Common myeloid progenitor, CD34-positive (primary cell): ENCODE data around the gene CDH23.
A peak's percentile ranks its signal among the peaks of the same experiment; 100 is the strongest.
"Not testable (repeated sequence)": the region's sequence is repeated elsewhere in the genome, so short reads cannot be mapped to it uniquely, and the experiment has no call there.

Experiments used
- CTCF ChIA-PET: fragments of 350-600 bp; sonication (Branson Sonifier 250); formaldehyde crosslinking; loops from one replicate; lab custom pipeline; 2021; ENCODE audit warnings: antibody characterized with exemption; lab: Charles Lee
- POLR2A ChIA-PET: fragments of 350-600 bp; sonication (Branson Sonifier 250); formaldehyde crosslinking; loops from one replicate; lab custom pipeline; 2021; ENCODE audit warnings: antibody characterized with exemption; lab: Charles Lee
- DNase-seq, 3 donors: peaks; one replicate each; pipeline versions ENCODE4 v3.0.0 to v3.0.0-alpha.2; 2013
- H3K27ac ChIP-seq, 2 experiments: 1 replicate in 1 of 2; 2 replicates in 1 of 2; pipeline ENCODE4 v1.7.0; 2013; ENCODE audit warnings: inconsistent platforms in 2 of 2, low read length in 2 of 2, mild to moderate bottlenecking in 2 of 2, low read depth in 1 of 2, moderate library complexity in 1 of 2; ENCODE audit not compliant: severe bottlenecking in 2 of 2, insufficient read depth in 1 of 2, poor library complexity in 1 of 2
- H3K27me3 ChIP-seq, 5 experiments: replicated peaks in 2 of 5; 1 replicate in 3 of 5; 2 replicates in 2 of 5; pipeline versions ENCODE4 v1.6.1 to v1.7.0; 2013; ENCODE audit warnings: low read length in 4 of 5, mild to moderate bottlenecking in 2 of 5, moderate library complexity in 2 of 5, inconsistent platforms in 1 of 5; ENCODE audit not compliant: insufficient read depth in 5 of 5, control insufficient read depth in 4 of 5
- H3K36me3 ChIP-seq, 4 experiments: 1 replicate in 2 of 4; 2 replicates in 2 of 4; pipeline versions ENCODE4 v1.6.1 to v1.7.0; 2013; ENCODE audit warnings: low read length in 3 of 4, control low read depth in 1 of 4, mild to moderate bottlenecking in 1 of 4; ENCODE audit not compliant: control insufficient read depth in 4 of 4, insufficient read depth in 4 of 4
- H3K4me1 ChIP-seq, 4 experiments: 1 replicate in 3 of 4; 2 replicates in 1 of 4; pipeline versions ENCODE4 v1.6.1 to v1.7.1; 2013; ENCODE audit warnings: low read length in 3 of 4, mild to moderate bottlenecking in 3 of 4, control low read depth in 1 of 4, inconsistent platforms in 1 of 4, moderate library complexity in 1 of 4; ENCODE audit not compliant: control insufficient read depth in 4 of 4, insufficient read depth in 4 of 4; ENCODE audit errors: control extremely low read depth in 1 of 4
- H3K4me3 ChIP-seq, 7 experiments: 1 replicate in 4 of 7; 2 replicates in 3 of 7; pipeline versions ENCODE4 v1.5.1 to v1.7.0; 2013; ENCODE audit warnings: mild to moderate bottlenecking in 7 of 7, low read length in 6 of 7, moderate library complexity in 6 of 7, inconsistent platforms in 2 of 7, low read depth in 2 of 7, control low read depth in 1 of 7; ENCODE audit not compliant: insufficient read depth in 4 of 7, control insufficient read depth in 1 of 7; ENCODE audit errors: extremely low read depth in 1 of 7
- H3K9me3 ChIP-seq, 5 experiments: 1 replicate in 4 of 5; 2 replicates in 1 of 5; pipeline versions ENCODE4 v1.6.1 to v1.7.1; 2013; ENCODE audit warnings: low read length in 4 of 5, mild to moderate bottlenecking in 2 of 5, inconsistent platforms in 1 of 5, low read depth in 1 of 5, moderate library complexity in 1 of 5; ENCODE audit not compliant: control insufficient read depth in 4 of 5, insufficient read depth in 2 of 5; ENCODE audit errors: control extremely low read depth in 1 of 5
- WGBS: methylation state at CpG from one replicate; pipeline ENCODE4 v1.1.5; 2013; ENCODE audit not compliant: insufficient coverage; 5-methylcytosine and 5-hydroxymethylcytosine counted together

The CDH23 gene

DNA sequence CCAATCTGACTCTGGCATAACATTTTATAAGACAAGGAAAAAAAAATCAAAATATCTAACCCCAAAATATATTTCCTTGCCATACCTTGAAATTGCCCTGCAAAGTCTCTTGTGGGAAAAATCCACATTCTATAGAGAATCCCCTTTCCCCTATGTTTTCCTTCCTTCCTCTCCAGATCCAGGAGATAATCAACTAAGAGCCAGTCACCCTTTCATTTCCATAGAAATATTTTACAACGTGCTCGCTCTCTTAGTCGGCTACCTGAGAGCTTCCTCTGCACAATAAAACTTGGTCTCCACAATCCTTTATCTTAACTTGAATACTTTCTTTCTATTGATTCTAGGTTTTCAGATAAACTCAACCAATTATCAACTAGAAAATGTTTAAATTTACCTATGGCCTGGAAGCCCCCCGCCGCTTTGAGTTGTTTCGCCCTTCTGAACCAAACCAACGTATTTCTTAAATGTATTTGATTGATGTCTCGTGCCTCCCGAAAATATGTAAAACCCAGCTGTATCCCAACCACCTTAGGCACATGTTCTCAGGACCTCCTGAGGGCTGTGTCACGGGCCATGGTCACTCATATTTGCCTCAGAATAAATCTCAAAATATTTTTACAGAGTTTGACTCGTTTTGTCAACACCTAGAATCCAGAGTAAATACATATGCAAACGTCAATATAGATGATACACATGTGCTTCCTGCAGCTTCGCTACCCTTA is 453.5 kb downstream of the CDH23 start:
- no peaks in the 10 kb centered on the region for H3K9me3 ChIP-seq
- no peaks in the 10 kb centered on the region for H3K27me3 ChIP-seq
- 5% methylated on average over 10 of the region's 13 CpGs for WGBS
- POLR2A ChIA-PET, result interaction anchor here (1.4 to 2.2 kb wide), 3 partner anchors 10 to 46 kb away, joined by 4 to 6 read pairs (median 6); no protein-coding TSS in a partner anchor
- peaks cover 9 to 40% (median 28%) of the 10 kb centered on the region in 4 experiments for H3K4me1 ChIP-seq
- H3K36me3 ChIP-seq, result peaks cover 0 to 3% (median 0%) of the 10 kb centered on the region in 4 experiments
- peak overlapping the region; percentile 78 to 97 (median 90) for H3K4me3 ChIP-seq
- peak overlapping the region; percentile 40 to 87 for H3K27ac ChIP-seq
- CTCF ChIA-PET, result interaction anchor here (1.3 to 2.8 kb wide), 4 partner anchors 13 to 46 kb away, joined by 3 to 14 read pairs (median 5); no protein-coding TSS in a partner anchor
- DNase-seq, result peak in 1 of 3 donors; percentile 13

DNA sequence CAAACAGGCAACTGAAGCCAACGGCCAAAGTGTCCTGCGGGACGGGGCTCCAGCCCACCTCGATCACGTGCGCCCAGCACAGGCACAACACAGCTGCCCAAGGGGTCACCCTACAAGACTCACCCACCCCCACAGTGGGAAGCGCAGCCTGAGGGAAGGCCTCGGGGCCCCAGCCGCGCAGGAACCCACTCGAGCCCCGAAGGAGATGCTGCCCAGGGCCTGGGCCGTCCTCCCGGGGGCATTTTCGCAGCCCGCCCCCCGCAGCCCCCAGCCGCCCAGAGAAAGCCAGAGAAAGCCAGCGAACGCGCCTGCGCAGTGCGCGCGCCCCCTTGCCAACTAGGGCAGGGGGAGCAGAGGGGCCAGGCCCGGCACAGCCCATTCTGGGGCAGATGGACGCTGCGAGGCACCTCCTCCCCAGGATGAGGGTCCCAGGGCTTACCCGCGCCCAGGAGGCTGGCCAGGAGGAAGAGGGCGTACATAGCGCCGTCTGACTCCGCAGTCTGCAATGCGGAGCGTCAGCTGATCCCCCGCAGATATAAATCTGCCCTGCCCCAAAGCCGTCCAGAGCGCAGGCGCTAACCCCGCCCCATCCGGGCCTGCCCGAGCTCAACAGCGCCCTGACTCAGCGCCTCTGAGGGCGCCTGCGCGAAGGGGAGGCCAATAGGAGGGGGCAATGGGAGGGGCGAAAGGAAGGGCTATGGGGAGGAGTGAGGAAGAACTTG is 454.2 kb downstream of the CDH23 start, which contains the start of gene PSAP:
PSAP (minus strand) TSS at position 509 of the 722 bp plus-strand sequence; CDS start at position 479, 30 bp downstream.
- POLR2A ChIA-PET, result interaction anchor here (0.6 to 2.2 kb wide), 6 partner anchors 9 to 45 kb away, joined by 3 to 6 read pairs (median 5); no protein-coding TSS in a partner anchor
- H3K4me1 ChIP-seq, result peaks cover 9 to 39% (median 28%) of the 10 kb centered on the region in 4 experiments
- WGBS, result 0% methylated on average over 33 of the region's 49 CpGs

DNA sequence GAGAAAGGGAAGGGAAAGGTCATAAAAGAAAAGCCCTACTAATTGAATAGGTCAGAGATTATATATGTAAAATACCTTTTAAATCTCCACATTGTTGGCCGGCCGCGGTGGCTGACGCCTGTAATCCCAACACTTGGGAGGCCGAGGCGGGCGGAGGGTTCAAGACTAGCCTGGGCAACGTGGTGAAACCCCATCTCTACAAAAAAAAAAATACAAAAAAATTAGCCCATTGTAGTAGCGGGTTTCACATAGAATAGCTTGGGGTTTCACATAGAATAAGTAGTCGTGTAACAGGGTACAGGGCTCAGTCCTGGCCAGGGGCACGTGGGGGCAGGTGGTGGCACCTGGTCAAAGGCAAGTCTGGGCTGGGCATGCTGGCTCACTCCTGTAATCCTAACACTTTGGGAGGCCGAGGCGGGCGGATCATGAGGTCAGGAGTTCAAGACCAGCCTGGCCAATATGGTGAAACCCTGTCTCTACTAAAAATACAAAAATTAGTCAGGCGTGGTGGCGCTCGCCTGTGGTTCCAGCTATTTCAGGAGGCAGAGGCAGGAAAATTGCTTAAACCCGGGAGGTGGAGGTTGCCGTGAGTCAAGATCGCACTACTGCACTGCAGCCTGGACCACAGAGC is 454.9 kb downstream of the CDH23 start:
- not testable (repeated sequence) for DNase-seq, H3K36me3 ChIP-seq, H3K9me3 ChIP-seq, H3K27me3 ChIP-seq
- CTCF ChIA-PET, result interaction anchor here (0.6 to 2.8 kb wide), 4 partner anchors 9 to 112 kb away, joined by 4 to 14 read pairs (median 4); no protein-coding TSS in a partner anchor
- Histone ChIP-seq H3K4me1 (peaks cover 9 to 39% (median 28%) of the 10 kb centered on the region in 4 experiments), H3K27ac (peak overlapping the region in 1 of 2 experiments; percentile 87), H3K4me3 (peak overlapping the region in 5 of 7 experiments; percentile 78 to 97 (median 90))
- WGBS, result 86% methylated on average over 12 of the region's 20 CpGs
- POLR2A ChIA-PET, result interaction anchor here (0.6 to 2.2 kb wide), 5 partner anchors 8 to 45 kb away, joined by 4 to 6 read pairs (median 6); no protein-coding TSS in a partner anchor

More for the DNA sequence above, 454.2 kb downstream of the CDH23 start, which contains the start of gene PSAP:
- CTCF ChIA-PET, result interaction anchor here (1.0 to 2.8 kb wide), 4 partner anchors 9 to 45 kb away, joined by 4 to 14 read pairs (median 5); no protein-coding TSS in a partner anchor
- Histone ChIP-seq H3K36me3 (no peaks in the 10 kb centered on the region), H3K27me3 (no peaks in the 10 kb centered on the region), H3K4me3 (peak within 1 kb of the TSS; percentile 78 to 97 (median 90)), H3K27ac (peak within 1 kb of the TSS; percentile 40 to 87), H3K9me3 (no peaks in the 10 kb centered on the region)
- peak; percentile 96 to 97 (median 96) for DNase-seq

DNA sequence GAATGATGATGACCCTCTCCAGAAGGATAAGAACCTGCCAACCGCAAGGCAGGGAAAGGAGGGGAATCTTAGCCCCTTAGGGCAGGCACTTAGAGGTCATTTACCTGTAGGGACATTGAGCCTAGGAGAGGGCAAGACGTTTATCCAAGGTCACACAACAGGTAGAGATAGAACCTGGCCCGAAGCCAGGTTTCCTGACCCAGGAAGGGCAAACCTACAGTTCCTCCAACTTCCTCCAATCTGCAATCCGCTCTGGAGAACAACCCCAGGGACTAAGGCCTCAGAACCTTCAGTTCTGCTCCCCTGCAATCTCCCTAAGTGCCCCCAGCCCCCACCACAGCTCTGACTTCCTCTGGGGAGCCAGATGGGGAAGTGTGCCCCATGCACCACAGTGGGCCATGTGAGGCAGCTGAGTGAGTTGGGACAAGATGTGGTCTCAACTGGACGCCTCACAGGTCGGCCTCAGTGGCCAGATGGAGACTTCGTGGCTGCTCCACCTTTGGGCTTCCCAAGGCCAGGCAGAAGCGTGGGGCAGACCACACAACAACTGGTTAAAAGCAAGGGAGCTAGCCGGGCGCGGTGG is 455.7 kb downstream of the CDH23 start:
- 44% methylated on average over 7 of the region's 11 CpGs for WGBS
- ChIA-PET CTCF (interaction anchor here (0.6 to 2.8 kb wide), 4 partner anchors 14 to 43 kb away, joined by 3 to 14 read pairs (median 8); no protein-coding TSS in a partner anchor), POLR2A (interaction anchor here (0.6 kb wide), 2 partner anchors 89 to 645 kb away, joined by 3 to 4 read pairs; no protein-coding TSS in a partner anchor)
- Histone ChIP-seq H3K4me1 (peaks cover 9 to 36% (median 28%) of the 10 kb centered on the region in 4 experiments), H3K36me3 (no peaks in the 10 kb centered on the region), H3K4me3 (peak overlapping the region in 3 of 7 experiments; percentile 7 to 26 (median 10)), H3K27me3 (no peaks in the 10 kb centered on the region), H3K9me3 (no peaks in the 10 kb centered on the region), H3K27ac (no peak overlapping the region)
- peak in 2 of 3 donors; percentile 79 to 84 for DNase-seq

DNA sequence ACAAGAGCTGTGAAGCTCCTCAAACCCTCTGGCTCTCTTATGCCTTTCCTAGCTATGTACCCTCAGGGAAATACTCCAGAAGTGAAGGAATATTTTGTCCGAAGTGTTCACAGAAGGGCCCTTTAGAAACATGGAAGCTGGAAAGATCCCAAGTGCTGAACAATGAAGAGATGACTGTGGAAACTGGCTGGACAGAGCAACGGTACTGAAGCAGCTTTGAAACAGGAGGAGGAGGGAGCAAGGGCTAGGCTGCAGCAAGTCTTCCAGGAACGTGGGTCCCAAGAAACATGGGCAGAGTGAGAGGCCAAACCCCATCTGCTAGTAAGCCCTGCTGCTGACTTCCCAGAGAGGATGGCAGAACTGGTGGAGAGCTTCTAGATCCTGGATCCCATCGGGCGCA is 457.3 kb downstream of the CDH23 start:
- Histone ChIP-seq H3K9me3 (no peaks in the 10 kb centered on the region), H3K4me1 (peaks cover 9 to 29% (median 27%) of the 10 kb centered on the region in 4 experiments), H3K27ac (no peak overlapping the region), H3K27me3 (no peaks in the 10 kb centered on the region), H3K4me3 (no peak overlapping the region), H3K36me3 (no peaks in the 10 kb centered on the region)
- ChIA-PET POLR2A (interaction anchor here (0.5 kb wide), 1 partner anchor 385 kb away, joined by 3 read pairs; no protein-coding TSS in a partner anchor), CTCF (interaction anchor here (2.8 kb wide), 1 partner anchor 42 kb away, joined by 14 read pairs; no protein-coding TSS in a partner anchor)
- DNase-seq, result no peak
- WGBS, result 86% methylated on average over 5 of the region's 5 CpGs

DNA sequence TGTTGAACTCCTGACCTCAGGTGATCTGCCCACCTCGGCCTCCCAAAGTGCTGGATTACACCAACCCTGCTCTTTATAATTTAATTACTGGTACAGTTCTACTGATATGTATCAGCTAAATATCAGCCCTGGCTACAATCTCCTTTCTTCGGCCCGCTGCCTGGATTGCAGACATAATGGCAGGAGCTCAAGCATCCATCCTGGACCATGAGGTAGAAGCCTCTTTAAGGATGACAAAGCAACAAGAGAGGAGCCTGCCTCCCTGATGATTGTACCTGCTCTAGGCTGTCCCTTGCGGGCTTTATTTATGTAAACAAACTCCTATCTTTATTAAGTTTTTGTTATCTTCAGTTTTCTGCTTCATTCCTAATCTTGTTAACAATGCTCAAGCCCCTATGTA is 459.9 kb downstream of the CDH23 start:
- H3K27me3 ChIP-seq, result no peaks in the 10 kb centered on the region
- peaks cover 2 to 33% (median 28%) of the 10 kb centered on the region in 4 experiments for H3K4me1 ChIP-seq
- no peaks in the 10 kb centered on the region for H3K36me3 ChIP-seq
- WGBS, result 94% methylated on average over 3 of the region's 4 CpGs
- no peak overlapping the region for H3K27ac ChIP-seq
- H3K4me3 ChIP-seq, result no peak overlapping the region
- no peaks in the 10 kb centered on the region for H3K9me3 ChIP-seq
- ChIA-PET POLR2A (no interaction called here), CTCF (no interaction called here)
- DNase-seq, result no peak
